Ovary (tissue), 3 donors: Measurements from ENCODE around the gene BAIAP3.

Source experiments
- EP300 ChIP-seq: sonication (generic); formaldehyde crosslinking; IDR thresholded peaks from one replicate; pipeline ENCODE4 v1.6.1; 2017; ENCODE audit warnings: antibody characterized with exemption
- POLR2A ChIP-seq: fragments of 450-650 bp; IDR thresholded peaks from one replicate; pipeline ENCODE4 v1.6.1; 2017; ENCODE audit warnings: antibody characterized with exemption, mild to moderate bottlenecking, moderate library complexity
- TF ChIP-seq, protein P1 (sequence below), 3 donors: fragments of 450-650 bp in 2 of 3; fragments of 200-600 bp in 1 of 3; IDR thresholded peaks; one replicate each; pipeline versions ENCODE4 v1.5.1 to v1.8.0; 2016 to 2022; ENCODE audit warnings: antibody characterized with exemption in 3 of 3, mild to moderate bottlenecking in 1 of 3
- donor health status: DM: no; HTN: no; CAD: no.

DNA sequence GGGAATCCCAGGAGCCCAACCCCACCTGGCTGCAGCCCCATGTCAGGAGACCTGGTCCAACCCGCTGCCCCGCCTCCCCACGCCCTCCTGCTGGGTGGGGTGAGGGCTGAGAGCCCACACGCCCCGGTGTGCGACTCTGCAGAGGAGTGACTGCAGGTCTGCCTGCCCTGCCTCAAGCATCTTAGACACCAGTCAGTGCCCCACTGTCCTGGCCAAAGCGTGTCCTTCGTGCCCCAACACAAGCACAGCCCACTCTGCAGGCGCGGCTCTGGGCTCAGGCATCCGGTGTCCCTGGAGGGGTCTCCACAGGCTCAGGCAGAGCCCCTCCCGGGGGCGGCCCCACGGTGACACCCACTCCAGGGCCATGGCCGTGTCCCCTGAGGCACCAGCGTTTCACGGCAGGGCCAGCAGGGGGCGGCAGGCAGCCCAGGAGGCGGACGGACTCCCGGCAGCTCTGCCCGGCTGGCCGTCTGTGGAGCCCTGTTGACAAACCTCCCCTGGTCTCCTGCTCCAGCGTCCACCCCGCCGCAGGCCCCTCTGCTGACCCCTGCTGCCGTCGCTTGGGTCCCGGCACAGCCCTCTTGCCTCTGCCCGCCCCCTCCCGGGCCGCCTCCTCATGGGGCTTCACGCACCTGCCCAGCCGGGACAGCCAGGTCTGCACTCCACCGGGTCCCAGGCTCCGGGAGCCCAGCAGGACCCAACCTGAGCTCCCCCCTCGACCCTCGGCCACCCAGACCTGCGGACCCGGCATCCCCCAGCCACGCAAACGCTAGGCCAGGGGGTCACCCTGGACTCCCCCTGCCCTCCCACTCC is 32.6 kb upstream of the BAIAP3 start:
- TF ChIP-seq, protein P1, sequence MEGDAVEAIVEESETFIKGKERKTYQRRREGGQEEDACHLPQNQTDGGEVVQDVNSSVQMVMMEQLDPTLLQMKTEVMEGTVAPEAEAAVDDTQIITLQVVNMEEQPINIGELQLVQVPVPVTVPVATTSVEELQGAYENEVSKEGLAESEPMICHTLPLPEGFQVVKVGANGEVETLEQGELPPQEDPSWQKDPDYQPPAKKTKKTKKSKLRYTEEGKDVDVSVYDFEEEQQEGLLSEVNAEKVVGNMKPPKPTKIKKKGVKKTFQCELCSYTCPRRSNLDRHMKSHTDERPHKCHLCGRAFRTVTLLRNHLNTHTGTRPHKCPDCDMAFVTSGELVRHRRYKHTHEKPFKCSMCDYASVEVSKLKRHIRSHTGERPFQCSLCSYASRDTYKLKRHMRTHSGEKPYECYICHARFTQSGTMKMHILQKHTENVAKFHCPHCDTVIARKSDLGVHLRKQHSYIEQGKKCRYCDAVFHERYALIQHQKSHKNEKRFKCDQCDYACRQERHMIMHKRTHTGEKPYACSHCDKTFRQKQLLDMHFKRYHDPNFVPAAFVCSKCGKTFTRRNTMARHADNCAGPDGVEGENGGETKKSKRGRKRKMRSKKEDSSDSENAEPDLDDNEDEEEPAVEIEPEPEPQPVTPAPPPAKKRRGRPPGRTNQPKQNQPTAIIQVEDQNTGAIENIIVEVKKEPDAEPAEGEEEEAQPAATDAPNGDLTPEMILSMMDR (IDR thresholded peaks at IDR 0.05) = peak in 2 of 3 donors; percentile 39 to 50
- TF ChIP-seq POLR2A (no peak), EP300 (no peak)
